Neural progenitor cell (in vitro differentiated cells): ENCODE results near the gene RER1. TPM values are rescaled to one million over a fixed set of nuclear protein-coding genes. Genes with fewer than 3 reads are reported as not detected.

Experiments used
- DNase-seq: peaks from one replicate; pipeline ENCODE4 v3.0.0-alpha.2; 2016; ENCODE audit warnings: low spot score
- H2AFZ ChIP-seq: fragments of 200-600 bp; sonication (generic); replicated peaks from 2 replicates; pipeline ENCODE4 v1.6.1; 2016; ENCODE audit warnings: antibody characterized with exemption
- H3F3A ChIP-seq: fragments of 200-600 bp; sonication (generic); 2 replicates; pipeline ENCODE4 v1.6.1; 2016; ENCODE audit warnings: antibody characterized with exemption, low read depth
- H3K27ac ChIP-seq: fragments of 200-600 bp; sonication (generic); 2 replicates; pipeline ENCODE4 v1.5.1; 2016; ENCODE audit warnings: mild to moderate bottlenecking
- H3K27me3 ChIP-seq: fragments of 200-600 bp; sonication (generic); 2 replicates; pipeline ENCODE4 v1.6.1; 2016; ENCODE audit warnings: mild to moderate bottlenecking, moderate library complexity
- H3K36me3 ChIP-seq: fragments of 200-600 bp; sonication (generic); 2 replicates; pipeline ENCODE4 v1.5.1; 2016
- H3K4me1 ChIP-seq: fragments of 200-600 bp; sonication (generic); 2 replicates; pipeline ENCODE4 v1.6.1; 2016; ENCODE audit warnings: mixed run types
- H3K4me2 ChIP-seq: fragments of 200-600 bp; sonication (generic); 2 replicates; pipeline ENCODE4 v1.6.1; 2016
- H3K4me3 ChIP-seq: fragments of 200-600 bp; sonication (generic); 2 replicates; pipeline ENCODE4 v1.5.1; 2016
- H3K79me2 ChIP-seq: fragments of 200-600 bp; sonication (generic); 2 replicates; pipeline ENCODE4 v1.6.1; 2016; ENCODE audit warnings: low read depth
- H3K9ac ChIP-seq: fragments of 200-600 bp; sonication (generic); 2 replicates; pipeline ENCODE4 v1.6.1; 2016
- H3K9me3 ChIP-seq: fragments of 200-600 bp; sonication (generic); 2 replicates; pipeline ENCODE4 v1.5.1; 2016; ENCODE audit warnings: low read depth
- H4K20me1 ChIP-seq: fragments of 200-600 bp; sonication (generic); 2 replicates; pipeline ENCODE4 v1.6.1; 2016; ENCODE audit warnings: low read depth
- H3K27ac Mint-ChIP-seq: 3 replicates; pipeline ENCODE4 v1.8.0; 2021; ENCODE audit warnings: mixed read lengths
- H3K27me3 Mint-ChIP-seq: 2 replicates; pipeline ENCODE4 v1.8.0; 2022; ENCODE audit warnings: low read depth, mild to moderate bottlenecking, inconsistent platforms, moderate library complexity, mixed read lengths; ENCODE audit not compliant: insufficient read depth
- H3K36me3 Mint-ChIP-seq: 3 replicates; pipeline ENCODE4 v1.8.0; 2021; ENCODE audit warnings: mixed read lengths
- H3K4me1 Mint-ChIP-seq: 3 replicates; pipeline ENCODE4 v1.8.0; 2021; ENCODE audit warnings: mixed read lengths
- H3K4me3 Mint-ChIP-seq: 3 replicates; pipeline ENCODE4 v1.8.0; 2021; ENCODE audit warnings: mild to moderate bottlenecking, moderate library complexity, mixed read lengths
- H3K9me3 Mint-ChIP-seq: 3 replicates; pipeline ENCODE4 v1.8.0; 2020; ENCODE audit warnings: mixed read lengths
- EZH2 ChIP-seq: fragments of 200-600 bp; sonication (generic); IDR thresholded peaks from 2 replicates; pipeline ENCODE4 v1.6.1; 2017; ENCODE audit warnings: antibody characterized with exemption, mild to moderate bottlenecking, moderate library complexity
- EZH2phosphoT487 ChIP-seq: fragments of 200-600 bp; sonication (generic); IDR thresholded peaks from 2 replicates; pipeline ENCODE4 v1.6.1; 2017; ENCODE audit warnings: antibody characterized with exemption
- total RNA-seq: library from RNA; depleted of rRNA; stranded (reverse); fragments of >200 nt; gene quantifications from 2 replicates; pipeline ENCODE4 v1.2.3, GENCODE V29; 2015; ENCODE audit warnings: low replicate concordance
- TF ChIP-seq, protein P1 (sequence below): fragments of 200-600 bp; sonication (generic); IDR thresholded peaks from 2 replicates; pipeline ENCODE4 v1.5.1; 2017; ENCODE audit warnings: antibody characterized with exemption, mild to moderate bottlenecking

Gene RER1
- total RNA-seq, 1 donor from 2014 or later = 39.1 TPM

DNA sequence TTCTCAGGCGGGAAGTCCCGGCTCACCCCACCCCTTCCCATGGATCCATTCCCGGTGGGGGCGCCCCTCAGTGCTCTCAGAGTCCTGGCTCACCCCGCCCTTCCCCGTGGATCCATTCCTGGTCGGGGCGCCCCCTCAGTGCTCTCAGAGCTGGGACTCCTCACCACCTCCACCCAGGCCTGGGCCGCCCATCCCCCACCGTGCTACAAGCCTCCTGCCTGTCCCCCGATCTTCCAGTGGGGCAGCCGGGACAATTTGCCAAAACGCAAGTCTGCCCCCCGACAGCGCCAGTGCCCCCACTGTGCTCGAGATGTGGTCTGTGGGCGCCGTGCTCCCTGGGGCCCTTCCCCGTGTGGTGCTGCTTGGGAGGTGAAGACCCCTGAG is 61.3 kb downstream of the RER1 start:
- H3K4me1 Mint-ChIP-seq = peaks cover 12% of the 10 kb centered on the region
- peak overlapping the region; percentile 90 for H3K27ac Mint-ChIP-seq

DNA sequence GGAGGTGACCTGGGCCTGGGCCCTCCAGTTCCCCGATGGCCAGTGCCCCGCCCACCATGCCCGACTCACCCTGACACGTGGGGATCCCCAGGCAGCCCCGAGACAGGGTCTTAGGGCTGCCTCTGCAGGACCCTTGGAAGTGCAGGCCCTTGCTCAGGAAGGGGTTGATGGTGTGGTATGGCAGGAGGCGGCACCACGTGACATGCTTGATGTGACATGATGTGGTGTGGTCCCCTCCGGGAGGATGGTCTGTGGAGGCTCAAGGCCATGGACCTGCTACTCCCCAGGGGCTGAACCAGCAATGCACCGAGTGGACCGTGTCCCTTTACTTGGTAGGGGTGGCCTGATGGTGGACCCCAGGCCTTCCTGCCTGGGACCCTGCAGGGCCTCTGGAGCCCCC is 62.6 kb downstream of the RER1 start:
- DNase-seq = no peak
- peaks cover 5% of the 10 kb centered on the region for H3K27me3 Mint-ChIP-seq

More for the DNA sequence above, 61.3 kb downstream of the RER1 start:
- H4K20me1 ChIP-seq = no peaks in the 10 kb centered on the region
- Mint-ChIP-seq H3K36me3 (no peaks in the 10 kb centered on the region), H3K4me3 (no peak overlapping the region), H3K9me3 (no peaks in the 10 kb centered on the region), H3K27me3 (peaks cover 7% of the 10 kb centered on the region)
- H3K4me3 ChIP-seq = no peak overlapping the region
- DNase-seq = no peak
- H3K36me3 ChIP-seq = no peaks in the 10 kb centered on the region
- H3K4me1 ChIP-seq = peaks cover 28% of the 10 kb centered on the region
- no peak for TF ChIP-seq EZH2phosphoT487
- TF ChIP-seq, protein P1, sequence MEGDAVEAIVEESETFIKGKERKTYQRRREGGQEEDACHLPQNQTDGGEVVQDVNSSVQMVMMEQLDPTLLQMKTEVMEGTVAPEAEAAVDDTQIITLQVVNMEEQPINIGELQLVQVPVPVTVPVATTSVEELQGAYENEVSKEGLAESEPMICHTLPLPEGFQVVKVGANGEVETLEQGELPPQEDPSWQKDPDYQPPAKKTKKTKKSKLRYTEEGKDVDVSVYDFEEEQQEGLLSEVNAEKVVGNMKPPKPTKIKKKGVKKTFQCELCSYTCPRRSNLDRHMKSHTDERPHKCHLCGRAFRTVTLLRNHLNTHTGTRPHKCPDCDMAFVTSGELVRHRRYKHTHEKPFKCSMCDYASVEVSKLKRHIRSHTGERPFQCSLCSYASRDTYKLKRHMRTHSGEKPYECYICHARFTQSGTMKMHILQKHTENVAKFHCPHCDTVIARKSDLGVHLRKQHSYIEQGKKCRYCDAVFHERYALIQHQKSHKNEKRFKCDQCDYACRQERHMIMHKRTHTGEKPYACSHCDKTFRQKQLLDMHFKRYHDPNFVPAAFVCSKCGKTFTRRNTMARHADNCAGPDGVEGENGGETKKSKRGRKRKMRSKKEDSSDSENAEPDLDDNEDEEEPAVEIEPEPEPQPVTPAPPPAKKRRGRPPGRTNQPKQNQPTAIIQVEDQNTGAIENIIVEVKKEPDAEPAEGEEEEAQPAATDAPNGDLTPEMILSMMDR = no peak
- TF ChIP-seq EZH2 = no peak
- no peaks in the 10 kb centered on the region for H3K79me2 ChIP-seq
- no peak overlapping the region for H3K9ac ChIP-seq
- no peaks in the 10 kb centered on the region for H3K27me3 ChIP-seq
- no peak overlapping the region for H2AFZ ChIP-seq
- no peaks in the 10 kb centered on the region for H3F3A ChIP-seq
- H3K9me3 ChIP-seq = no peaks in the 10 kb centered on the region
- H3K4me2 ChIP-seq = no peak overlapping the region
- H3K27ac ChIP-seq = no peak overlapping the region

More for the DNA sequence above, 62.6 kb downstream of the RER1 start:
- H3K27ac ChIP-seq = no peak overlapping the region
- no peak overlapping the region for H3K27ac Mint-ChIP-seq
- TF ChIP-seq EZH2 (no peak), EZH2phosphoT487 (no peak)
- TF ChIP-seq, protein P1 = no peak
- H3K9ac ChIP-seq = no peak overlapping the region
- no peak overlapping the region for H3K4me3 Mint-ChIP-seq
- H3F3A ChIP-seq = no peaks in the 10 kb centered on the region
- no peaks in the 10 kb centered on the region for H4K20me1 ChIP-seq
- H3K4me3 ChIP-seq = no peak overlapping the region
- H3K9me3 Mint-ChIP-seq = no peaks in the 10 kb centered on the region
- H3K4me1 Mint-ChIP-seq = peaks cover 7% of the 10 kb centered on the region
- H3K79me2 ChIP-seq = no peaks in the 10 kb centered on the region
- H3K36me3 Mint-ChIP-seq = no peaks in the 10 kb centered on the region
- H3K4me1 ChIP-seq = peaks cover 20% of the 10 kb centered on the region
- H3K9me3 ChIP-seq = no peaks in the 10 kb centered on the region
- H3K27me3 ChIP-seq = no peaks in the 10 kb centered on the region
- no peak overlapping the region for H3K4me2 ChIP-seq
- H2AFZ ChIP-seq = no peak overlapping the region
- no peaks in the 10 kb centered on the region for H3K36me3 ChIP-seq

Other genes starting within 250 kb of the RER1 start
- 11.3 and 68.2 TPM in 2 replicates for gene FAAP20, start 197.1 kb upstream of the RER1 start, total RNA-seq
- 7.4 and 15.7 TPM in 2 replicates for gene SKI, start 163.5 kb upstream of the RER1 start, total RNA-seq
- gene MORN1, start 287 bp upstream of the RER1 start, total RNA-seq = 7.0 and 15.5 TPM in 2 replicates
- 15.1 and 39.3 TPM in 2 replicates for gene PEX10, start 20.7 kb downstream of the RER1 start, total RNA-seq
- 0.54 and 2.0 TPM in 2 replicates for gene PLCH2, start 84.4 kb downstream of the RER1 start, total RNA-seq
- gene PANK4, start 134.8 kb downstream of the RER1 start, total RNA-seq = 30.6 and 53.9 TPM in 2 replicates
- gene HES5, start 138.4 kb downstream of the RER1 start, total RNA-seq = 6.4 and 28.2 TPM in 2 replicates
- 0.65 TPM in 1 of 2 replicates, not detected in the other for gene TNFRSF14, start 164.5 kb downstream of the RER1 start, total RNA-seq
- 10.0 and 29.6 TPM in 2 replicates for gene PRXL2B, start 194.9 kb downstream of the RER1 start, total RNA-seq
- 0.19 and 0.31 TPM in 2 replicates for gene MMEL1, start 241.2 kb downstream of the RER1 start, total RNA-seq